T-cell (primary cell): ENCODE results near the gene RBM8A. TPM values are rescaled to one million over a fixed set of nuclear protein-coding genes. Genes with fewer than 3 reads are reported as not detected.
A peak's percentile ranks its signal among the peaks of the same experiment; 100 is the strongest.

ENCODE experiments used
- ATAC-seq, 4 experiments: fragments of 200-7000 bp in 3 of 4; fragments of 150-1000 bp in 1 of 4; cut with Tn5 transposase; replicated peaks in 1 of 4; 1 replicate in 3 of 4; 2 replicates in 1 of 4; pipeline ENCODE4 v1.10.0; 2021; ENCODE audit warnings: moderate library complexity in 3 of 4, mild to moderate bottlenecking in 2 of 4, moderate number of reproducible peaks in 1 of 4
- CTCF ChIA-PET, 2 donors: fragments of 300-600 bp; sonication (Branson Sonifier 250); formaldehyde crosslinking; loops; one replicate each; lab custom pipeline; 2022; ENCODE audit warnings: antibody characterized with exemption in 2 of 2; lab: Charles Lee
- POLR2A ChIA-PET, 2 donors: fragments of 300-600 bp; sonication (Branson Sonifier 250); formaldehyde crosslinking; loops; one replicate each; lab custom pipeline; 2022; ENCODE audit warnings: antibody characterized with exemption in 2 of 2; lab: Charles Lee
- DNase-seq, 35 experiments: peaks; one replicate each; pipeline versions ENCODE4 v3.0.0 to v3.0.0-alpha.2; 2013 to 2023
- H3K27ac ChIP-seq: one replicate; pipeline ENCODE4 v1.5.1; 2013; ENCODE audit warnings: low read length
- H3K27me3 ChIP-seq, 2 experiments: replicated peaks in 1 of 2; 1 replicate in 1 of 2; 2 replicates in 1 of 2; pipeline versions ENCODE4 v1.6.1 to v1.7.0; 2013; ENCODE audit warnings: low read length in 1 of 2, mixed read lengths in 1 of 2; ENCODE audit not compliant: control insufficient read depth in 2 of 2, insufficient read depth in 2 of 2; ENCODE audit errors: extremely low read depth in 1 of 2
- H3K36me3 ChIP-seq, 2 donors: 1 replicate in 1 of 2; 2 replicates in 1 of 2; pipeline versions ENCODE4 v1.6.1 to v1.7.0; 2013; ENCODE audit warnings: low read length in 1 of 2; ENCODE audit not compliant: control insufficient read depth in 2 of 2, insufficient read depth in 1 of 2; ENCODE audit errors: extremely low read depth in 1 of 2
- H3K4me1 ChIP-seq, 2 experiments: 1 replicate in 1 of 2; 2 replicates in 1 of 2; pipeline versions ENCODE4 v1.6.1 to v1.7.0; 2013; ENCODE audit warnings: low read length in 2 of 2, mixed read lengths in 1 of 2; ENCODE audit not compliant: insufficient read depth in 2 of 2, control insufficient read depth in 1 of 2; ENCODE audit errors: extremely low read depth in 1 of 2
- H3K4me3 ChIP-seq, 2 donors: 1 replicate in 1 of 2; 2 replicates in 1 of 2; pipeline versions ENCODE4 v1.5.1 to v1.7.0; 2013; ENCODE audit warnings: mild to moderate bottlenecking in 2 of 2, low read length in 1 of 2, moderate library complexity in 1 of 2; ENCODE audit not compliant: control insufficient read depth in 1 of 2; ENCODE audit errors: extremely low read depth in 1 of 2
- H3K9me3 ChIP-seq: 2 replicates; pipeline ENCODE4 v1.7.0; 2013
- H3K27ac Mint-ChIP-seq, 2 donors: one replicate each; pipeline ENCODE4 v1.8.0; 2020 to 2021; ENCODE audit warnings: mild to moderate bottlenecking in 2 of 2, mixed read lengths in 2 of 2
- H3K27me3 Mint-ChIP-seq, 2 donors: one replicate each; pipeline ENCODE4 v1.8.0; 2021 to 2022; ENCODE audit warnings: mixed read lengths in 2 of 2
- H3K36me3 Mint-ChIP-seq: one replicate; pipeline ENCODE4 v1.8.0; 2021; ENCODE audit warnings: mixed read lengths
- H3K4me1 Mint-ChIP-seq, 3 donors: one replicate each; pipeline ENCODE4 v1.8.0; 2020 to 2022; ENCODE audit warnings: mixed read lengths in 3 of 3, mild to moderate bottlenecking in 1 of 3
- H3K4me3 Mint-ChIP-seq, 3 donors: one replicate each; pipeline ENCODE4 v1.8.0; 2020 to 2022; ENCODE audit warnings: mild to moderate bottlenecking in 3 of 3, mixed read lengths in 3 of 3, moderate library complexity in 3 of 3
- H3K9me3 Mint-ChIP-seq, 3 donors: one replicate each; pipeline ENCODE4 v1.8.0; 2020 to 2022; ENCODE audit warnings: mixed read lengths in 3 of 3
- WGBS: methylation state at CpG from one replicate; pipeline ENCODE4 v1.1.5; 2013; ENCODE audit warnings: missing lambda C conversion rate; ENCODE audit not compliant: insufficient coverage; 5-methylcytosine and 5-hydroxymethylcytosine counted together
- total RNA-seq, 35 experiments: library from RNA in 6 of 35; stranded (reverse) in 6 of 35; fragments of 120-200 nt in 1 of 35; gene quantifications; one replicate each; pipeline versions ENCODE4 v1.2.1 to v1.2.4 and lab custom pipeline; 2013 to 2026

Gene RBM8A
- total RNA-seq, 5 donors from 2014 or later (not counting 1 experiment from before 2014, with no cell fraction given): 124 to 153 (median 130) TPM

GRCh38 chr1:145893306-145894055 lies 33.8 kb downstream of the RBM8A start:
- Histone ChIP-seq H3K27ac (no peak overlapping the region), H3K4me1 (no peaks in the 10 kb centered on the region), H3K4me3 (no peak overlapping the region), H3K9me3 (no peaks in the 10 kb centered on the region), H3K36me3 (peaks cover 0 to 4% of the 10 kb centered on the region in 2 donors), H3K27me3 (no peaks in the 10 kb centered on the region)
- Mint-ChIP-seq H3K27me3 (no peaks in the 10 kb centered on the region), H3K27ac (no peak overlapping the region), H3K36me3 (peaks cover 4% of the 10 kb centered on the region), H3K4me3 (no peak overlapping the region), H3K4me1 (no peaks in the 10 kb centered on the region), H3K9me3 (no peaks in the 10 kb centered on the region)
- CTCF ChIA-PET: interaction anchor here (0.6 to 0.7 kb wide), 2 partner anchors 11 to 65 kb away, joined by 3 read pairs; no protein-coding TSS in a partner anchor
- DNase-seq: no peak
- 96% methylated on average over 4 of the region's 7 CpGs for WGBS
- POLR2A ChIA-PET: no interaction called here
- ATAC-seq: no peak

GRCh38 chr1:145892486-145893087 lies 34.7 kb downstream of the RBM8A start:
- no peaks in the 10 kb centered on the region for H3K27me3 ChIP-seq
- H3K4me3 ChIP-seq: no peak overlapping the region
- no peaks in the 10 kb centered on the region for H3K9me3 ChIP-seq
- no peaks in the 10 kb centered on the region for H3K4me1 Mint-ChIP-seq
- H3K4me3 Mint-ChIP-seq: no peak overlapping the region
- H3K27ac ChIP-seq: no peak overlapping the region
- H3K9me3 Mint-ChIP-seq: no peaks in the 10 kb centered on the region
- no peaks in the 10 kb centered on the region for H3K27me3 Mint-ChIP-seq
- WGBS: 67% methylated on average over 1 of the region's 3 CpGs
- peaks cover 0 to 2% of the 10 kb centered on the region in 2 donors for H3K36me3 ChIP-seq
- H3K4me1 ChIP-seq: no peaks in the 10 kb centered on the region
- ChIA-PET CTCF (interaction anchor here in 1 of 2 donors (0.9 kb wide), 1 partner anchor 86 kb away, joined by 3 read pairs; no protein-coding TSS in a partner anchor), POLR2A (no interaction called here)
- no peak for ATAC-seq
- H3K36me3 Mint-ChIP-seq: peaks cover 2% of the 10 kb centered on the region
- H3K27ac Mint-ChIP-seq: no peak overlapping the region
- no peak for DNase-seq

- DNase-seq: peak in 30 of 35 experiments; percentile 5 to 65 (median 38)
- ChIA-PET CTCF (interaction anchor here (0.5 to 1.0 kb wide), 4 partner anchors 32 to 87 kb away, joined by 3 read pairs; partner anchors contain the start of gene NUDT17 (in 1 of the 2)), POLR2A (interaction anchor here (0.7 to 1.1 kb wide), 2 partner anchors 9 to 57 kb away, joined by 3 to 4 read pairs; no protein-coding TSS in a partner anchor)
- Histone ChIP-seq H3K9me3 (no peaks in the 10 kb centered on the region), H3K4me1 (no peaks in the 10 kb centered on the region), H3K4me3 (no peak overlapping the region), H3K27ac (no peak overlapping the region), H3K36me3 (no peaks in the 10 kb centered on the region), H3K27me3 (no peaks in the 10 kb centered on the region)
- Mint-ChIP-seq H3K36me3 (no peaks in the 10 kb centered on the region), H3K27ac (no peak overlapping the region), H3K27me3 (no peaks in the 10 kb centered on the region), H3K4me3 (no peak overlapping the region), H3K4me1 (peaks cover 0 to 1% (median 1%) of the 10 kb centered on the region in 3 donors), H3K9me3 (no peaks in the 10 kb centered on the region)
- peak; percentile 63 to 74 (median 70) for ATAC-seq
- 33% methylated on average over 1 of the region's 6 CpGs for WGBS
Measured at GRCh38 chr1:145891587-145892485, 35.4 kb downstream of the RBM8A start.

GRCh38 chr1:145891143-145891542 lies 36.1 kb downstream of the RBM8A start:
- H3K36me3 Mint-ChIP-seq: no peaks in the 10 kb centered on the region
- H3K4me3 Mint-ChIP-seq: no peak overlapping the region
- ChIA-PET POLR2A (interaction anchor here (0.7 to 1.1 kb wide), 2 partner anchors 8 to 58 kb away, joined by 3 to 4 read pairs; no protein-coding TSS in a partner anchor), CTCF (interaction anchor here in 1 of 2 donors (0.9 to 1.0 kb wide), 2 partner anchors 31 to 46 kb away, joined by 3 read pairs; partner anchors contain the start of gene NUDT17)
- DNase-seq (no peak), ATAC-seq (no peak)
- no peaks in the 10 kb centered on the region for H3K27me3 ChIP-seq
- H3K36me3 ChIP-seq: no peaks in the 10 kb centered on the region
- WGBS: no CpG with 5 or more reads among the region's 1 CpG
- H3K27ac ChIP-seq: no peak overlapping the region
- no peaks in the 10 kb centered on the region for H3K9me3 Mint-ChIP-seq
- no peaks in the 10 kb centered on the region for H3K9me3 ChIP-seq
- H3K27me3 Mint-ChIP-seq: no peaks in the 10 kb centered on the region
- peaks cover 0 to 5% (median 4%) of the 10 kb centered on the region in 3 donors for H3K4me1 Mint-ChIP-seq
- H3K4me1 ChIP-seq: peaks cover 0 to 5% of the 10 kb centered on the region in 2 experiments
- no peak overlapping the region for H3K4me3 ChIP-seq
- no peak overlapping the region for H3K27ac Mint-ChIP-seq

GRCh38 chr1:145889722-145890121 lies 37.6 kb downstream of the RBM8A start:
- Mint-ChIP-seq H3K4me3 (no peak overlapping the region), H3K36me3 (no peaks in the 10 kb centered on the region), H3K27ac (no peak overlapping the region), H3K27me3 (peaks cover 6 to 7% of the 10 kb centered on the region in 2 donors), H3K9me3 (no peaks in the 10 kb centered on the region), H3K4me1 (peaks cover 9 to 17% (median 14%) of the 10 kb centered on the region in 3 donors)
- Histone ChIP-seq H3K27me3 (peaks cover 3 to 9% of the 10 kb centered on the region in 2 experiments), H3K9me3 (no peaks in the 10 kb centered on the region), H3K27ac (no peak overlapping the region), H3K4me3 (no peak overlapping the region), H3K36me3 (no peaks in the 10 kb centered on the region), H3K4me1 (peaks cover 0 to 17% of the 10 kb centered on the region in 2 experiments)
- no CpG with 5 or more reads among the region's 3 CpGs for WGBS
- no peak for ATAC-seq
- ChIA-PET CTCF (interaction anchor here in 1 of 2 donors (0.7 kb wide), 1 partner anchor 127 kb away, joined by 5 read pairs; no protein-coding TSS in a partner anchor), POLR2A (no interaction called here)
- DNase-seq: no peak
